ACC112 (cell line): ENCODE measurements around the gene CRIP3.

ENCODE experiments used
- H2AFZ ChIP-seq: fragments of 200-600 bp; sonication (generic); one replicate; pipeline ENCODE4 v1.6.0; 2017; ENCODE audit warnings: antibody characterized with exemption, low read length; ENCODE audit not compliant: unreplicated experiment
- H3K27ac ChIP-seq: fragments of 200-600 bp; sonication (generic); 2 replicates; pipeline ENCODE4 v1.5.1; 2014; ENCODE audit warnings: low read depth, mild to moderate bottlenecking, antibody characterized with exemption, low read length, moderate library complexity
- H3K27me3 ChIP-seq: fragments of 200-600 bp; sonication (generic); 2 replicates; pipeline ENCODE4 v1.6.1; 2014; ENCODE audit warnings: mild to moderate bottlenecking, antibody characterized with exemption, low read length, moderate library complexity, mixed read lengths; ENCODE audit not compliant: insufficient read depth
- H3K36me3 ChIP-seq: fragments of 200-600 bp; sonication (generic); 2 replicates; pipeline ENCODE4 v1.6.1; 2016; ENCODE audit warnings: mild to moderate bottlenecking, antibody characterized with exemption, low read length, moderate library complexity, mixed read lengths; ENCODE audit not compliant: insufficient read depth
- H3K4me1 ChIP-seq: fragments of 200-600 bp; sonication (generic); one replicate; pipeline ENCODE4 v1.6.1; 2016; ENCODE audit warnings: low read length, mixed read lengths; ENCODE audit not compliant: insufficient read depth, unreplicated experiment, control insufficient read depth
- H3K4me3 ChIP-seq: fragments of 200-600 bp; sonication (generic); 2 replicates; pipeline ENCODE4 v1.5.1; 2014; ENCODE audit warnings: mild to moderate bottlenecking, low read depth, low read length
- H3K79me2 ChIP-seq: fragments of 200-600 bp; sonication (generic); one replicate; pipeline ENCODE4 v1.6.0; 2016; ENCODE audit warnings: low read length; ENCODE audit not compliant: control insufficient read depth, unreplicated experiment, insufficient read depth

The CRIP3 gene

GRCh38 chr6:43262780-43263313 is 45.8 kb downstream of the CRIP3 start:
- Histone ChIP-seq H2AFZ (no peak overlapping the region), H3K27me3 (peaks cover 6% of the 10 kb centered on the region)

GRCh38 chr6:43262000-43262779 is 46.4 kb downstream of the CRIP3 start:
- no peaks in the 10 kb centered on the region for H3K79me2 ChIP-seq
- H2AFZ ChIP-seq, result no peak overlapping the region
- peaks cover 5% of the 10 kb centered on the region; the same call in 1 of the 2 replicates for H3K27me3 ChIP-seq
- no peaks in the 10 kb centered on the region for H3K36me3 ChIP-seq
- H3K27ac ChIP-seq, result no peak overlapping the region
- H3K4me1 ChIP-seq, result no peaks in the 10 kb centered on the region
- no peak overlapping the region for H3K4me3 ChIP-seq

More at GRCh38 chr6:43262780-43263313, 45.8 kb downstream of the CRIP3 start:
- Histone ChIP-seq H3K4me3 (no peak overlapping the region), H3K27ac (no peak overlapping the region), H3K4me1 (no peaks in the 10 kb centered on the region), H3K36me3 (no peaks in the 10 kb centered on the region), H3K79me2 (no peaks in the 10 kb centered on the region)

- H3K4me1 ChIP-seq, result no peaks in the 10 kb centered on the region
- no peaks in the 10 kb centered on the region for H3K36me3 ChIP-seq
- H3K4me3 ChIP-seq, result no peak overlapping the region
- peaks cover 5% of the 10 kb centered on the region; the same call in 1 of the 2 replicates for H3K27me3 ChIP-seq
- no peaks in the 10 kb centered on the region for H3K79me2 ChIP-seq
- no peak overlapping the region for H2AFZ ChIP-seq
- no peak overlapping the region for H3K27ac ChIP-seq
These were observed 47.4 kb downstream of the CRIP3 start for GRCh38 chr6:43261198-43261597.

- Histone ChIP-seq H3K4me1 (no peaks in the 10 kb centered on the region), H3K36me3 (no peaks in the 10 kb centered on the region), H3K79me2 (no peaks in the 10 kb centered on the region), H3K27ac (no peak overlapping the region), H3K4me3 (no peak overlapping the region), H2AFZ (no peak overlapping the region), H3K27me3 (peaks cover 5% of the 10 kb centered on the region; the same call in 1 of the 2 replicates)
These were observed 47.8 kb downstream of the CRIP3 start for GRCh38 chr6:43260791-43261190.

- peaks cover 5% of the 10 kb centered on the region; the same call in 1 of the 2 replicates for H3K27me3 ChIP-seq
- H2AFZ ChIP-seq, result no peak overlapping the region
- no peak overlapping the region for H3K27ac ChIP-seq
- H3K36me3 ChIP-seq, result no peaks in the 10 kb centered on the region
- no peaks in the 10 kb centered on the region for H3K79me2 ChIP-seq
- no peak overlapping the region for H3K4me3 ChIP-seq
- no peaks in the 10 kb centered on the region for H3K4me1 ChIP-seq
These were observed 49.6 kb downstream of the CRIP3 start for GRCh38 chr6:43258807-43259686.

GRCh38 chr6:43258180-43258579 is 50.4 kb downstream of the CRIP3 start:
- Histone ChIP-seq H3K4me1 (no peaks in the 10 kb centered on the region), H3K27me3 (peaks cover 5% of the 10 kb centered on the region; the same call in 1 of the 2 replicates), H2AFZ (no peak overlapping the region), H3K27ac (no peak overlapping the region), H3K4me3 (no peak overlapping the region), H3K79me2 (no peaks in the 10 kb centered on the region), H3K36me3 (no peaks in the 10 kb centered on the region)

GRCh38 chr6:43257367-43258145 is 51.1 kb downstream of the CRIP3 start:
- Histone ChIP-seq H3K27ac (no peak overlapping the region), H3K4me3 (no peak overlapping the region), H2AFZ (no peak overlapping the region), H3K4me1 (no peaks in the 10 kb centered on the region), H3K79me2 (no peaks in the 10 kb centered on the region), H3K36me3 (no peaks in the 10 kb centered on the region), H3K27me3 (peaks cover 5% of the 10 kb centered on the region; the same call in 1 of the 2 replicates)

GRCh38 chr6:43256670-43257366 is 51.8 kb downstream of the CRIP3 start:
- no peaks in the 10 kb centered on the region for H3K4me1 ChIP-seq
- H3K27ac ChIP-seq, result no peak overlapping the region
- H3K79me2 ChIP-seq, result no peaks in the 10 kb centered on the region
- H3K36me3 ChIP-seq, result no peaks in the 10 kb centered on the region
- peaks cover 5% of the 10 kb centered on the region; the same call in 1 of the 2 replicates for H3K27me3 ChIP-seq
- no peak overlapping the region for H2AFZ ChIP-seq
- H3K4me3 ChIP-seq, result no peak overlapping the region
